HepG2 (cell line): ENCODE data around the gene CCL4. TPM values are rescaled to one million over a fixed set of nuclear protein-coding genes. Genes with fewer than 3 reads are reported as not detected.

Experiments used
- ATAC-seq: fragments of 200-7000 bp; cut with Tn5 transposase; 3 replicates; pipeline ENCODE4 v1.9.1; 2020; ENCODE audit warnings: mild to moderate bottlenecking, moderate library complexity
- BruUV-seq: library from RNA; stranded (reverse); fragments of 400-500 nt; replicated peaks from 2 replicates; lab custom pipeline; 2021; lab: Mats Ljungman, UMichigan
- CTCF ChIA-PET: fragments of 300-600 bp; formaldehyde crosslinking; extraction: SDS; loops from one replicate; lab custom pipeline; 2021; ENCODE audit warnings: low total read pairs, inconsistent platforms, low intra/inter-chr PET ratio; lab: Yijun Ruan, JAX
- POLR2A ChIA-PET: fragments of 350-600 bp; sonication (Branson Sonifier 250); formaldehyde crosslinking; loops from one replicate; lab custom pipeline; 2020; ENCODE audit warnings: antibody characterized with exemption, inconsistent platforms; lab: Yijun Ruan, JAX
- DNase-seq: peaks from one replicate; pipeline ENCODE4 v3.0.0-alpha.2; 2015; ENCODE audit warnings: low spot score
- FAIRE-seq: peaks from 3 replicates; lab custom pipeline; 2011; peaks lifted over from hg19 to GRCh38; lab: Jason Lieb, UNC
- H2AFZ ChIP-seq: one replicate; pipeline ENCODE4 v1.6.1; 2011; ENCODE audit warnings: low read length, inconsistent platforms
- H3K27ac ChIP-seq: fragments of 300-600 bp; 3 replicates; pipeline ENCODE4 v1.8.0; 2011; ENCODE audit warnings: mixed run types, mild to moderate bottlenecking, mixed read lengths, low read length, inconsistent platforms; ENCODE audit not compliant: insufficient read depth; ENCODE audit errors: extremely low read length
- H3K27me3 ChIP-seq, 2 experiments: fragments of 200-600 bp in 1 of 2; 2 replicates in 1 of 2; 3 replicates in 1 of 2; pipeline versions ENCODE4 v1.6.0 to v1.8.0; 2011; ENCODE audit warnings: low read length in 2 of 2, mild to moderate bottlenecking in 2 of 2, moderate library complexity in 2 of 2, inconsistent platforms in 1 of 2; ENCODE audit not compliant: insufficient read depth in 2 of 2, control insufficient read depth in 1 of 2
- H3K36me3 ChIP-seq, 2 experiments: fragments of 200-600 bp in 1 of 2; replicated peaks in 1 of 2; 2 replicates in 1 of 2; 3 replicates in 1 of 2; pipeline versions ENCODE4 v1.5.1 to v1.8.0; 2011; ENCODE audit warnings: low read length in 2 of 2, inconsistent platforms in 1 of 2; ENCODE audit not compliant: insufficient read depth in 2 of 2, control insufficient read depth in 1 of 2
- H3K4me1 ChIP-seq: 2 replicates; pipeline ENCODE4 v1.5.1; 2012; ENCODE audit warnings: low read length, inconsistent platforms; ENCODE audit not compliant: insufficient read depth
- H3K4me2 ChIP-seq: 2 replicates; pipeline ENCODE4 v1.6.0; 2011; ENCODE audit warnings: low read depth, low read length, inconsistent platforms
- H3K4me3 ChIP-seq, 3 experiments: fragments of 200-600 bp in 1 of 3; sonication (generic), shearing (Covaris generic) in 1 of 3; replicated peaks in 1 of 3; 2 replicates each; pipeline ENCODE4 v1.5.1; 2011 to 2016; ENCODE audit warnings: low read length in 3 of 3, inconsistent platforms in 2 of 3, low read depth in 2 of 3, mild to moderate bottlenecking in 2 of 3, control low read depth in 1 of 3, mixed read lengths in 1 of 3; ENCODE audit not compliant: insufficient read depth in 1 of 3
- H3K79me2 ChIP-seq: one replicate; pipeline ENCODE4 v1.6.1; 2011; ENCODE audit warnings: low read length, inconsistent platforms; ENCODE audit not compliant: insufficient read depth
- H3K9ac ChIP-seq: 2 replicates; pipeline ENCODE4 v1.6.0; 2011; ENCODE audit warnings: mild to moderate bottlenecking, low read depth, low read length, inconsistent platforms; ENCODE audit not compliant: insufficient read depth
- H3K9me3 ChIP-seq: 2 replicates; pipeline ENCODE4 v1.5.1; 2012; ENCODE audit warnings: mild to moderate bottlenecking, low read length
- H4K20me1 ChIP-seq: 2 replicates; pipeline ENCODE4 v1.6.0; 2011; ENCODE audit warnings: inconsistent platforms, mild to moderate bottlenecking, low read length, moderate library complexity; ENCODE audit not compliant: insufficient read depth
- ARID2 ChIP-seq: sonication (generic); formaldehyde crosslinking; IDR thresholded peaks from 2 replicates; pipeline ENCODE4 v1.8.1; 2022; ENCODE audit warnings: mild to moderate bottlenecking, missing genetic modification reagents, borderline replicate concordance
- GATAD1 ChIP-seq: IDR thresholded peaks from 2 replicates; pipeline ENCODE4 v1.6.1; 2016; ENCODE audit warnings: missing genetic modification reagents, missing compliant biosample characterization
- HNRNPLL ChIP-seq: fragments of 200-400 bp; formaldehyde crosslinking; IDR thresholded peaks from 2 replicates; pipeline ENCODE4 v1.6.1; 2017; ENCODE audit warnings: mild to moderate bottlenecking, low read depth, low read length; ENCODE audit not compliant: poor library complexity, severe bottlenecking
- KLF15 ChIP-seq: sonication (generic); formaldehyde crosslinking; IDR thresholded peaks from 2 replicates; pipeline ENCODE4 v1.8.1; 2023; ENCODE audit warnings: borderline replicate concordance, mild to moderate bottlenecking, inconsistent platforms, missing genetic modification reagents, mixed read lengths
- LCORL ChIP-seq, 2 experiments: fragments of 450-650 bp in 1 of 2; sonication (generic) in 1 of 2; formaldehyde crosslinking in 1 of 2; IDR thresholded peaks; 2 replicates each; pipeline versions ENCODE4 v1.5.0 to v1.6.1; 2017 to 2020; ENCODE audit warnings: antibody characterized with exemption in 1 of 2, missing genetic modification reagents in 1 of 2
- NFRKB ChIP-seq: fragments of 450-650 bp; IDR thresholded peaks from 2 replicates; pipeline ENCODE4 v1.6.1; 2017
- RCOR2 ChIP-seq: IDR thresholded peaks from 2 replicates; pipeline ENCODE4 v1.6.1; 2016; ENCODE audit warnings: missing biosample characterization, missing genetic modification reagents
- RELA ChIP-seq: sonication (generic); formaldehyde crosslinking; IDR thresholded peaks from 2 replicates; pipeline ENCODE4 v1.4.0; 2020; ENCODE audit warnings: missing genetic modification reagents
- SIN3A ChIP-seq: IDR thresholded peaks from 2 replicates; pipeline ENCODE4 v1.6.1; 2011; ENCODE audit warnings: low read depth, mild to moderate bottlenecking, control low read depth, low read length, borderline replicate concordance
- SRSF9 ChIP-seq: fragments of 200-400 bp; formaldehyde crosslinking; IDR thresholded peaks from 2 replicates; pipeline ENCODE4 v1.6.1; 2018; ENCODE audit warnings: borderline replicate concordance, mild to moderate bottlenecking, low read depth, low read length; ENCODE audit not compliant: insufficient read depth, poor library complexity, severe bottlenecking
- ZBTB38 ChIP-seq: sonication (generic); formaldehyde crosslinking; IDR thresholded peaks from 2 replicates; pipeline ENCODE4 v1.5.1; 2020; ENCODE audit warnings: mild to moderate bottlenecking, missing genetic modification reagents
- ZNF180 ChIP-seq: sonication (generic); formaldehyde crosslinking; IDR thresholded peaks from 2 replicates; pipeline ENCODE4 v1.4.0; 2020; ENCODE audit warnings: low read depth, missing genetic modification reagents, borderline replicate concordance
- ZNF3 ChIP-seq: IDR thresholded peaks from 2 replicates; pipeline ENCODE4 v1.7.0; 2017; ENCODE audit warnings: inconsistent platforms
- ZNF318 ChIP-seq: sonication (generic); formaldehyde crosslinking; IDR thresholded peaks from 2 replicates; pipeline ENCODE4 v1.4.0; 2020; ENCODE audit warnings: mild to moderate bottlenecking, missing genetic modification reagents
- WGBS: methylation state at CpG from one replicate; pipeline ENCODE4 v1.1.6; 2017; ENCODE audit warnings: low lambda C conversion rate; 5-methylcytosine and 5-hydroxymethylcytosine counted together
- in situ Hi-C: cut with HindIII; loops from 2 replicates; pipeline ENCODE4 v1.10.0; 2017; ENCODE audit warnings: low pct_unique_long_range_greater_than_20kb; ENCODE audit not compliant: extremely low pct_ligation_motif_present
- intact Hi-C: fragments of 100-400 bp; cut with micrococcal nuclease; formaldehyde crosslinking; loops from one replicate; pipeline ENCODE4 v1.10.0; 2022; ENCODE audit not compliant: unreplicated experiment
- polyA plus RNA-seq, 8 experiments: library from polyadenylated mRNA; depleted of rRNA in 3 of 8; stranded (reverse) in 7 of 8; unstranded in 1 of 8; fragments of >200 nt; fragmentation: Illumina TruSeq in 4 of 8; extraction: Trizol in 4 of 8; gene quantifications; 2 replicates each; pipeline versions ENCODE4 v1.2.1 to v1.2.3, GENCODE V29; 2011 to 2016; ENCODE audit warnings: low read depth in 4 of 8, missing spikeins in 1 of 8, mixed read lengths in 1 of 8; ENCODE audit not compliant: insufficient read depth in 1 of 8
- total RNA-seq, 5 experiments: library from RNA; depleted of rRNA; stranded (reverse); fragments of >200 nt; fragmentation: Illumina TruSeq; extraction: Trizol; gene quantifications; 2 replicates each; pipeline ENCODE4 v1.2.3, GENCODE V29; 2016; ENCODE audit warnings: low read depth in 1 of 5

Gene CCL4
- total and polyA plus RNA-seq, 2 of the 13 experiments (the other 11 are each of a cell fraction or from before 2014, with no cell fraction given): not detected

GRCh38 chr17:36118477-36119353 lies 15.1 kb downstream of the CCL4 start (continued):
- no peak for TF ChIP-seq ZBTB38 (CRISPR knock-in tag)

GRCh38 chr17:36120221-36120620 lies 16.6 kb downstream of the CCL4 start:
- TF ChIP-seq RCOR2 (CRISPR knock-in tag) (no peak), NFRKB (no peak), ZNF180 (no peak), LCORL (IDR thresholded peaks at IDR 0.05) (no peak), LCORL (CRISPR knock-in tag; IDR thresholded peaks at IDR 0.05) (no peak), KLF15 (no peak), ZNF3 (CRISPR knock-in tag) (no peak), SIN3A (no peak), ZNF318 (CRISPR knock-in tag) (no peak), GATAD1 (CRISPR knock-in tag) (no peak), RELA (CRISPR knock-in tag) (no peak), SRSF9 (no peak), HNRNPLL (no peak), ARID2 (no peak)
- Histone ChIP-seq H3K4me1 (no peaks in the 10 kb centered on the region), H3K36me3 (no peaks in the 10 kb centered on the region), H3K27me3 (no peaks in the 10 kb centered on the region), H3K9me3 (peaks cover 3% of the 10 kb centered on the region; the same call in 1 of the 2 replicates), H3K4me2 (no peak overlapping the region), H3K4me3 (no peak overlapping the region), H3K9ac (no peak overlapping the region), H3K79me2 (no peaks in the 10 kb centered on the region), H3K27ac (no peak overlapping the region), H4K20me1 (no peaks in the 10 kb centered on the region), H2AFZ (no peak overlapping the region)
- no TSS peak for BruUV-seq
- 2% methylated on average over 3 of the region's 3 CpGs for WGBS
- in situ Hi-C loops: no loop called here
- POLR2A ChIA-PET: no interaction called here
- FAIRE-seq (no peak), DNase-seq (no peak), ATAC-seq (no peak)
- CTCF ChIA-PET: no interaction called here
- intact Hi-C loops: no loop called here
